HepG2 (cell line): ENCODE measurements around the gene YJEFN3. TPM values are rescaled to one million over a fixed set of nuclear protein-coding genes. Genes with fewer than 3 reads are reported as not detected.
A peak's percentile ranks its signal among the peaks of the same experiment; 100 is the strongest.

Experiments used
- ATAC-seq: fragments of 200-7000 bp; cut with Tn5 transposase; 3 replicates; pipeline ENCODE4 v1.9.1; 2020; ENCODE audit warnings: mild to moderate bottlenecking, moderate library complexity
- BruUV-seq: library from RNA; stranded (reverse); fragments of 400-500 nt; replicated peaks from 2 replicates; lab custom pipeline; 2021; lab: Mats Ljungman, UMichigan
- CTCF ChIA-PET: fragments of 300-600 bp; formaldehyde crosslinking; extraction: SDS; loops from one replicate; lab custom pipeline; 2021; ENCODE audit warnings: low total read pairs, inconsistent platforms, low intra/inter-chr PET ratio; lab: Yijun Ruan, JAX
- POLR2A ChIA-PET: fragments of 350-600 bp; sonication (Branson Sonifier 250); formaldehyde crosslinking; loops from one replicate; lab custom pipeline; 2020; ENCODE audit warnings: antibody characterized with exemption, inconsistent platforms; lab: Yijun Ruan, JAX
- DNase-seq: peaks from one replicate; pipeline ENCODE4 v3.0.0-alpha.2; 2015; ENCODE audit warnings: low spot score
- FAIRE-seq: peaks from 3 replicates; lab custom pipeline; 2011; peaks lifted over from hg19 to GRCh38; lab: Jason Lieb, UNC
- H2AFZ ChIP-seq: one replicate; pipeline ENCODE4 v1.6.1; 2011; ENCODE audit warnings: low read length, inconsistent platforms
- H3K27ac ChIP-seq: fragments of 300-600 bp; 3 replicates; pipeline ENCODE4 v1.8.0; 2011; ENCODE audit warnings: mixed run types, mild to moderate bottlenecking, mixed read lengths, low read length, inconsistent platforms; ENCODE audit not compliant: insufficient read depth; ENCODE audit errors: extremely low read length
- H3K27me3 ChIP-seq, 2 experiments: fragments of 200-600 bp in 1 of 2; 2 replicates in 1 of 2; 3 replicates in 1 of 2; pipeline versions ENCODE4 v1.6.0 to v1.8.0; 2011; ENCODE audit warnings: low read length in 2 of 2, mild to moderate bottlenecking in 2 of 2, moderate library complexity in 2 of 2, inconsistent platforms in 1 of 2; ENCODE audit not compliant: insufficient read depth in 2 of 2, control insufficient read depth in 1 of 2
- H3K36me3 ChIP-seq, 2 experiments: fragments of 200-600 bp in 1 of 2; replicated peaks in 1 of 2; 2 replicates in 1 of 2; 3 replicates in 1 of 2; pipeline versions ENCODE4 v1.5.1 to v1.8.0; 2011; ENCODE audit warnings: low read length in 2 of 2, inconsistent platforms in 1 of 2; ENCODE audit not compliant: insufficient read depth in 2 of 2, control insufficient read depth in 1 of 2
- H3K4me1 ChIP-seq: 2 replicates; pipeline ENCODE4 v1.5.1; 2012; ENCODE audit warnings: low read length, inconsistent platforms; ENCODE audit not compliant: insufficient read depth
- H3K4me2 ChIP-seq: 2 replicates; pipeline ENCODE4 v1.6.0; 2011; ENCODE audit warnings: low read depth, low read length, inconsistent platforms
- H3K4me3 ChIP-seq, 3 experiments: fragments of 200-600 bp in 1 of 3; sonication (generic), shearing (Covaris generic) in 1 of 3; replicated peaks in 1 of 3; 2 replicates each; pipeline ENCODE4 v1.5.1; 2011 to 2016; ENCODE audit warnings: low read length in 3 of 3, inconsistent platforms in 2 of 3, low read depth in 2 of 3, mild to moderate bottlenecking in 2 of 3, control low read depth in 1 of 3, mixed read lengths in 1 of 3; ENCODE audit not compliant: insufficient read depth in 1 of 3
- H3K79me2 ChIP-seq: one replicate; pipeline ENCODE4 v1.6.1; 2011; ENCODE audit warnings: low read length, inconsistent platforms; ENCODE audit not compliant: insufficient read depth
- H3K9ac ChIP-seq: 2 replicates; pipeline ENCODE4 v1.6.0; 2011; ENCODE audit warnings: mild to moderate bottlenecking, low read depth, low read length, inconsistent platforms; ENCODE audit not compliant: insufficient read depth
- H3K9me3 ChIP-seq: 2 replicates; pipeline ENCODE4 v1.5.1; 2012; ENCODE audit warnings: mild to moderate bottlenecking, low read length
- H4K20me1 ChIP-seq: 2 replicates; pipeline ENCODE4 v1.6.0; 2011; ENCODE audit warnings: inconsistent platforms, mild to moderate bottlenecking, low read length, moderate library complexity; ENCODE audit not compliant: insufficient read depth
- FOXO4 ChIP-seq: sonication (generic); formaldehyde crosslinking; conservative IDR thresholded peaks from 2 replicates; pipeline ENCODE4 v1.8.1; 2023; ENCODE audit warnings: missing genetic modification reagents
- GPN1 ChIP-seq: sonication (generic); formaldehyde crosslinking; IDR thresholded peaks from 2 replicates; pipeline ENCODE4 v1.5.1; 2020; ENCODE audit warnings: missing genetic modification reagents, borderline replicate concordance
- HHEX ChIP-seq: IDR thresholded peaks from 2 replicates; pipeline ENCODE4 v1.6.1; 2016; ENCODE audit warnings: control low read depth
- PAF1 ChIP-seq: IDR thresholded peaks from 2 replicates; pipeline ENCODE4 v1.6.1; 2016; ENCODE audit warnings: missing genetic modification reagents, missing compliant biosample characterization
- PBX3 ChIP-seq: sonication (generic); formaldehyde crosslinking; IDR thresholded peaks from 2 replicates; pipeline ENCODE4 v1.8.1; 2023; ENCODE audit warnings: missing genetic modification reagents, inconsistent platforms, borderline replicate concordance
- SMARCE1 ChIP-seq: fragments of 450-650 bp; IDR thresholded peaks from 2 replicates; pipeline ENCODE4 v1.6.1; 2017; ENCODE audit warnings: borderline replicate concordance
- ZNF101 ChIP-seq: sonication (generic); formaldehyde crosslinking; IDR thresholded peaks from 2 replicates; pipeline ENCODE4 v1.4.0; 2020; ENCODE audit warnings: mild to moderate bottlenecking, low read depth, missing genetic modification reagents, borderline replicate concordance
- WGBS: methylation state at CpG from one replicate; pipeline ENCODE4 v1.1.6; 2017; ENCODE audit warnings: low lambda C conversion rate; 5-methylcytosine and 5-hydroxymethylcytosine counted together
- in situ Hi-C: cut with HindIII; loops from 2 replicates; pipeline ENCODE4 v1.10.0; 2017; ENCODE audit warnings: low pct_unique_long_range_greater_than_20kb; ENCODE audit not compliant: extremely low pct_ligation_motif_present
- intact Hi-C: fragments of 100-400 bp; cut with micrococcal nuclease; formaldehyde crosslinking; loops from one replicate; pipeline ENCODE4 v1.10.0; 2022; ENCODE audit not compliant: unreplicated experiment
- polyA plus RNA-seq, 8 experiments: library from polyadenylated mRNA; depleted of rRNA in 3 of 8; stranded (reverse) in 7 of 8; unstranded in 1 of 8; fragments of >200 nt; fragmentation: Illumina TruSeq in 4 of 8; extraction: Trizol in 4 of 8; gene quantifications; 2 replicates each; pipeline versions ENCODE4 v1.2.1 to v1.2.3, GENCODE V29; 2011 to 2016; ENCODE audit warnings: low read depth in 4 of 8, missing spikeins in 1 of 8, mixed read lengths in 1 of 8; ENCODE audit not compliant: insufficient read depth in 1 of 8
- total RNA-seq, 5 experiments: library from RNA; depleted of rRNA; stranded (reverse); fragments of >200 nt; fragmentation: Illumina TruSeq; extraction: Trizol; gene quantifications; 2 replicates each; pipeline ENCODE4 v1.2.3, GENCODE V29; 2016; ENCODE audit warnings: low read depth in 1 of 5

YJEFN3 gene
- total and polyA plus RNA-seq, 2 of the 13 experiments (the other 11 are each of a cell fraction or from before 2014, with no cell fraction given), result 0.89 to 4.0 TPM

GRCh38 chr19:19506592-19506991 lies 22.1 kb upstream of the YJEFN3 start:
- BruUV-seq, result TSS peak; percentile 36
- CTCF ChIA-PET, result no interaction called here
- POLR2A ChIA-PET, result interaction anchor here (0.9 kb wide), 1 partner anchor 10 kb away, joined by 4 read pairs; no protein-coding TSS in a partner anchor
- DNase-seq (no peak), ATAC-seq (no peak), FAIRE-seq (no peak)
- in situ Hi-C loops (no loop called here), intact Hi-C loops (no loop called here)
- Histone ChIP-seq H3K27ac (no peak overlapping the region), H3K79me2 (no peaks in the 10 kb centered on the region), H4K20me1 (no peaks in the 10 kb centered on the region; the same call in 1 of the 2 replicates), H3K4me3 (no peak overlapping the region), H3K4me1 (no peaks in the 10 kb centered on the region), H3K9ac (no peak overlapping the region), H3K9me3 (no peaks in the 10 kb centered on the region), H3K27me3 (no peaks in the 10 kb centered on the region), H3K4me2 (no peak overlapping the region), H3K36me3 (peaks cover 14 to 46% of the 10 kb centered on the region in 2 experiments; a peak in 4 of 5 replicates), H2AFZ (no peak overlapping the region)
- no peak for TF ChIP-seq PAF1 (CRISPR knock-in tag)
- TF ChIP-seq SMARCE1, result no peak
- no peak for TF ChIP-seq ZNF101
- TF ChIP-seq PBX3 (CRISPR knock-in tag), result no peak
- TF ChIP-seq FOXO4, result no peak
- TF ChIP-seq GPN1 (CRISPR knock-in tag), result no peak
- TF ChIP-seq HHEX (CRISPR knock-in tag), result no peak
- 96% methylated on average over 12 of the region's 12 CpGs for WGBS
